Progenitor cell of endocrine pancreas (in vitro differentiated cells): ENCODE results near the gene FAM47C. TPM values are rescaled to one million over a fixed set of nuclear protein-coding genes. Genes with fewer than 3 reads are reported as not detected.
"Not testable (repeated sequence)": the region's sequence is repeated elsewhere in the genome, so short reads cannot be mapped to it uniquely, and the experiment has no call there.

Experiments used
- DNase-seq: peaks from one replicate; pipeline ENCODE4 v3.0.0; 2021; ENCODE audit warnings: low spot score; ENCODE audit not compliant: unreplicated experiment
- H3K27ac Mint-ChIP-seq: 2 replicates; pipeline ENCODE4 v1.8.0; 2021; ENCODE audit warnings: mild to moderate bottlenecking, moderate library complexity, mixed read lengths
- H3K27me3 Mint-ChIP-seq: 2 replicates; pipeline ENCODE4 v1.8.0; 2021; ENCODE audit warnings: mixed read lengths
- H3K36me3 Mint-ChIP-seq: 2 replicates; pipeline ENCODE4 v1.8.0; 2022; ENCODE audit warnings: mixed read lengths; ENCODE audit not compliant: insufficient read depth
- H3K4me1 Mint-ChIP-seq: 2 replicates; pipeline ENCODE4 v1.8.0; 2021; ENCODE audit warnings: low read depth, mixed read lengths
- H3K4me3 Mint-ChIP-seq: 2 replicates; pipeline ENCODE4 v1.8.0; 2021; ENCODE audit warnings: low read depth, mild to moderate bottlenecking, moderate library complexity, mixed read lengths
- H3K9me3 Mint-ChIP-seq: 2 replicates; pipeline ENCODE4 v1.8.0; 2021; ENCODE audit warnings: low read depth, mixed read lengths
- CTCF ChIP-seq: fragments of 200-600 bp; sonication (generic); IDR thresholded peaks from one replicate; pipeline ENCODE4 v1.5.0; 2021; ENCODE audit warnings: antibody characterized with exemption, mild to moderate bottlenecking; ENCODE audit not compliant: unreplicated experiment
- total RNA-seq: library from RNA; stranded (reverse); gene quantifications from 2 replicates; pipeline ENCODE4 v1.2.1, GENCODE V29; 2021

Gene FAM47C
- total RNA-seq, 1 donor from 2014 or later: not detected

- Mint-ChIP-seq H3K9me3 (peaks cover 24% of the 10 kb centered on the region), H3K4me3 (no peak overlapping the region), H3K27ac (no peak overlapping the region), H3K36me3 (peaks cover 2% of the 10 kb centered on the region), H3K27me3 (no peaks in the 10 kb centered on the region), H3K4me1 (no peaks in the 10 kb centered on the region)
- DNase-seq: no peak
- TF ChIP-seq CTCF: no peak
Measured at GRCh38 chrX:37010496-37010895, 2.3 kb downstream of the FAM47C start.

GRCh38 chrX:37034260-37034659, 26.1 kb downstream of the FAM47C start:
- H3K27me3 Mint-ChIP-seq: not testable (repeated sequence)

GRCh38 chrX:37036674-37037220, 28.6 kb downstream of the FAM47C start:
- H3K4me1 Mint-ChIP-seq, H3K9me3 Mint-ChIP-seq, DNase-seq, H3K27me3 Mint-ChIP-seq, H3K4me3 Mint-ChIP-seq, H3K36me3 Mint-ChIP-seq, H3K27ac Mint-ChIP-seq: not testable (repeated sequence)

More at GRCh38 chrX:37034260-37034659, 26.1 kb downstream of the FAM47C start:
- not testable (repeated sequence) for DNase-seq, H3K4me1 Mint-ChIP-seq, H3K4me3 Mint-ChIP-seq, H3K27ac Mint-ChIP-seq, H3K36me3 Mint-ChIP-seq
- H3K9me3 Mint-ChIP-seq: peaks cover 23% of the 10 kb centered on the region

GRCh38 chrX:37038814-37039213, 30.6 kb downstream of the FAM47C start:
- H3K4me1 Mint-ChIP-seq, H3K9me3 Mint-ChIP-seq, H3K27ac Mint-ChIP-seq, H3K27me3 Mint-ChIP-seq, DNase-seq, H3K36me3 Mint-ChIP-seq, H3K4me3 Mint-ChIP-seq: not testable (repeated sequence)

GRCh38 chrX:37042956-37043885, 35.1 kb downstream of the FAM47C start:
- not testable (repeated sequence) for H3K36me3 Mint-ChIP-seq, H3K4me3 Mint-ChIP-seq

GRCh38 chrX:37047776-37048175, 39.6 kb downstream of the FAM47C start:
- no peaks in the 10 kb centered on the region for H3K4me1 Mint-ChIP-seq
- H3K27me3 Mint-ChIP-seq: no peaks in the 10 kb centered on the region
- peaks cover 12% of the 10 kb centered on the region for H3K9me3 Mint-ChIP-seq
- DNase-seq: no peak
- no peak overlapping the region for H3K4me3 Mint-ChIP-seq
- H3K36me3 Mint-ChIP-seq: no peaks in the 10 kb centered on the region
- TF ChIP-seq CTCF: no peak
- H3K27ac Mint-ChIP-seq: no peak overlapping the region

More at GRCh38 chrX:37042956-37043885, 35.1 kb downstream of the FAM47C start:
- H3K4me1 Mint-ChIP-seq, H3K9me3 Mint-ChIP-seq, H3K27ac Mint-ChIP-seq, DNase-seq, H3K27me3 Mint-ChIP-seq: not testable (repeated sequence)

GRCh38 chrX:37057572-37057971, 49.4 kb downstream of the FAM47C start:
- H3K36me3 Mint-ChIP-seq, H3K27ac Mint-ChIP-seq, H3K4me1 Mint-ChIP-seq, H3K4me3 Mint-ChIP-seq, H3K27me3 Mint-ChIP-seq, DNase-seq: not testable (repeated sequence)
- peaks cover 16% of the 10 kb centered on the region for H3K9me3 Mint-ChIP-seq
